ENCODE data around the gene NRXN3.
A peak's percentile ranks its signal among the peaks of the same experiment; 100 is the strongest.
"Not testable (repeated sequence)": the region's sequence is repeated elsewhere in the genome, so short reads cannot be mapped to it uniquely, and the experiment has no call there.

Gene NRXN3

DNA sequence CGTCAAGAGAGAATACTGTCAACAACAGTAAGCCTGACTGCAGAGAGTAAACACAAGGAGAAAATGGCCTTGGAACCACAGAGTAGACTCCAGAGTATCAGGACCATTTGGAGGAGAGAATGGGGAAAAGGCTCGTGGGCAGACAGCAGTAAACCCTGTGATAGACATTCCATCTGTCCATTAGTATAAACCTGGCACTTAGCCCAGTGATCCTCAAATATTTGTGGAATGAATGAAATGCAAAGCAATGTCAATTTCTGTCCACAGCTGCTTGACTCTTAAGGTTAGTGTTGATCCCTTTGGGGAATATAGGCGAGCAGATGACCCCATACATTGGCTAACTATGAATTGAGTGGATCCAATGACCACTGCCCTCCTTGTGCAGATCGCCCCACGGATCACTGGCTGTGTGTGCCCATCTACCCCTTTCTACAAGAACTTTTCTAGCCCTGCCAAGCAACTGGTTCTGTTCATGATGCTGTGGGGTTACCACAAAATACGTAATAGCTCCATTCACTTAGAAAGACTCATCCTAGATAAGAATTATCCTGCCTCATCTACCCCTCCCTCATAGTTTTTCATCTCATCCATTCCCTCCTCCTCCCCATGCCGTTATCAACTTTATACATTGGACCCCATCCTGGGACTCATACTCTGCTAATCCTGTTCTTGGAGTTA lies 846.8 kb downstream of the NRXN3 start:
- DNase-seq (ENCODE audit: low read depth), result peak; percentile 49

DNA sequence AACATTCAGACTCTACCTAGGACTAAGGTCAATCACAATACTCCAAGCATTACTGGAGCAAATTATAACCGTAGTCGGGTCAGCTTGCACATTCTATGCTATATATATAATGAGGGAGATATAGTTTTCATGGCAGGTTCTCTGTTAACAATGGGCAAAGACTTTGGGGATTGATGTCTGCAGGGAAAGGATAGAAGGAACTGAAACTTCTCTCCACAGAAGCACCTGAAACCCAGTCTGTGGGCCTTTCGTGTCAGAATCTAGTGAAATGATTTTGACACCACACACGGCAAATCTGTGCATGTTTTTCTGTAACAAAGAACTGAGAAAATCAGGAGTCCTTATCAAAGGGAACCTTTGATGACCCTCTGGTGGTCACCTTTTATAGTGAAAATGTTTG lies 847.4 kb downstream of the NRXN3 start:
- no peak for DNase-seq (ENCODE audit: low read depth)

DNA sequence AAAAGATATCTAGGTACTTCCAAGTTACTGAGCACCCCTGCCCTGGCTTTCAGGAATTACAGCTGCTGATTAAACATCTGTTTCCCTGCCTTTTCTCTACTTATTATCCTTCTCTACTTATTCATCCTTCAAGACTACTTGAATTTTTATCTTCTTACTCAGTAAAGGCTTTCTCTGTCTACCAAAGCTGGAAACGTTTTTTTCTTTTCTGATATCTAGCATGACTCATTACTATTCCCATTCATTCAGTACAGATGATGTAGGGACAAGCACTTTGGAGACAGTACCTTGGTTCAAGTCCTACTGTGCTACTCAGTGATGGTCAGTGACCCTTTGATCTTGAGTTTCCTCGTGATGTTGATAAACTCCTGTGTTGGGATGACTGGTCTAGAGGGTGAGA lies 848.7 kb downstream of the NRXN3 start:
- DNase-seq (ENCODE audit: low read depth), result no peak

- not testable (repeated sequence) for DNase-seq (ENCODE audit: low read depth)
These were observed 849.7 kb downstream of the NRXN3 start for GRCh38 chr14:79019898-79020297.

GRCh38 chr14:79021766-79022165 lies 851.6 kb downstream of the NRXN3 start:
- no peak for DNase-seq (ENCODE audit: low read depth)

- DNase-seq (ENCODE audit: low read depth), result no peak
These were observed 857.0 kb downstream of the NRXN3 start for GRCh38 chr14:79027138-79027537.

GRCh38 chr14:79028281-79028680 lies 858.1 kb downstream of the NRXN3 start:
- no peak for DNase-seq (ENCODE audit: low read depth)

DNA sequence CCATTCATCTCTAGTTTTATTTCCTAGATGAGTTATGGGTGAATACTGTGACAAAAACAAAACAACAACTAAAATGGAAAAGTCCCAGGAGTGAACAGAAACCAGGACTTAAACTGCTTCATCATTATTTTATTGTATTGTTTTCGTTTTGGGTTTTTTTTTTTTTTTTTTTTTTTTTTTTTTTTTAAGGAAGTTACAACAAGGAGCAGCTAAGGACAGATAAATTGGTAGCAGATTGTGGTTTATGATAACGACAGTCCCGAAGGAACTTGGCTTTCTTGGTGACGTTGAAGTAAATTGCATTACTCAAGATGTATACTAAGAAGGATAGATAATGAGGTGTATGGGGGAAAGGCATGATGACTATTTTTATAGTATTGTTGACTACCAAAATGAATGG lies 866.3 kb downstream of the NRXN3 start:
- no peak for DNase-seq (ENCODE audit: low read depth)

DNA sequence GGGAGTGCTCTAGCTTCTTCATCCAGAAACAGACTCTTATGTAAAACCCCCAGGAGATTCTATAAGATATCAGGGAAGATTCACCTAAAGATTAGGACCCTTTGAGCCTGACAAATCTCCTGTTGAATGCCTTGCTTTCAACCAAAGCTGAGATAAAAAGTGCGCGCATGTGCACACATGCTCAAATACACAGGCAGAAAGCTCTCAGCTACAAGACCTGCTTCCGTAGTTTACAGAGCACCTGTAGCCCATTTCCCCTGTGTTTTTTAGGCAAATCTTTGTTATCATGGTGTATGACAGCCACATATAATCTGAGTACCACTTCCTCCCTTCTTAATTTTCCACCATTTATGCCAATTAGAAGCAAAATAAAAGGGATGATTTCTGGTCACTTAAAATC lies 866.9 kb downstream of the NRXN3 start:
- DNase-seq (ENCODE audit: low read depth), result no peak

DNA sequence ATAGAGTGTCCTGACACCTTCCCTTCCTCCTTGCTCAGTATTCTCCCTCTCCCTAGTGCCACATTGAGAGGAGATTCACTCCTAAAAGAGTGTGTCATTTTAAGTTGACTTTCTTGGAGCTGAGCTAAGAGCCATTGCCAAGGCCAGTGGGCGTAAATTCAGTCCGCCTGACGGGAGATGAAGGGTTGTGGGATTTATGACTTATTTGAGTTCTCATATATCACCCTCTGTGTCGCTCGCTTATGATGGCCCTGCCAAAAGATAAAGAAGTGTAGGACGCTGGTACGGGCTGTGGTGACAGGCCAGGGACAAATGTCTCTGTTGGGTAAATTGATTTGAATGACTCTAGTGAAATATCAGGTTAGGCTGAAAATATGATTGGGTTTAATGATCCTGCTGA lies 867.4 kb downstream of the NRXN3 start:
- no peak for DNase-seq (ENCODE audit: low read depth)

DNA sequence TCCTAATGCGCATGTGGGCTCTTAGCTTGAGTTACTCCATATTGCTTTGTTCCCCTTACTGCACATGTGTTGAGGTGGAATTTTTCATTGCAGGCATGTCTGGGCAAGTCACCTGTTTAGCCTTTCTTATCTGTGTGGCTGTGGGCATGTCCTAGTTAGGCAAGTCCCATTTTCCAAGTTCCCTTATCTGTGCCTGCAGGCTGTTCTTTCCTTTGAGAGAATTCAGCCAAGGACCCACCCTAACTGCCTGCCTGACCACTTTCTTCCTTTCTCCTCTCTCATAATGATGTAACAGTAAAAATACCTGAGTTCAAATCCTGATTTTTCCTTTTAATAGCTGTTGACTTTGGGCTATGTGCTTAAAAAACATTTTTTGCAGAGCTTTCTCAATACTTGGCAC lies 870.6 kb downstream of the NRXN3 start:
- DNase-seq (ENCODE audit: low read depth), result no peak

DNA sequence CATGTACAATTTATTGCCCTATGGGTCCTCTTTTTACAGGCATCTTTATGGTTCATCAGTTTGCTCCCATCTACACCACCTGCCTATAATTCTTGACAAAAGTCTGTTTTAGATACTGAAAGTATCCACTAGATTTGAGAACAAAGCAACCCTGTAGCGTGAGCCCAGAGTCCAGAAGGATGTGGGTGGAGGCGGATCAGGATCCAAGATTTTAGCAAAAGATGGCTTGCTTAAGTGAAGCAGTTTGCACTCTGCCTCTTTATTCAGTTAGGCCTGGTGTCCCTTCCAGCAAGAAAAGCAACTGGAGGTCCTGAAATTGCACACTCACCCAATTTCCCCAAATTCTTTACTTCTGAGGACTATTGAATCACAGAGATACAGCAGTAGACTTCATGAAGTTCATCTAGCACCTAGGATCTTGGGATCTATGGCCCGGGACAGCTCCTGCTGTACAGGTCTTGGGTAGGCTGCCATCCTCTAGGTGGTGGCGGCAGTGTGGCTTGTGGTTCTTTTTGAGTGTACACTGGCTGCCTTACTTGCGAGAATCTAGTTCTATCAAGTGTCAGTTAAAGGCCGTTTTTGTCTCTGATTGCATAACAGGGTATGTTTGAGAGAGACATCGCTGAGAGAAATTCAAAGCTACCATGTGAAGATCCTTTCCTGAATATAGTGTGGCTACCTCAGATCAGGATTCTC lies 873.2 kb downstream of the NRXN3 start:
- no peak for DNase-seq (ENCODE audit: low read depth)

DNA sequence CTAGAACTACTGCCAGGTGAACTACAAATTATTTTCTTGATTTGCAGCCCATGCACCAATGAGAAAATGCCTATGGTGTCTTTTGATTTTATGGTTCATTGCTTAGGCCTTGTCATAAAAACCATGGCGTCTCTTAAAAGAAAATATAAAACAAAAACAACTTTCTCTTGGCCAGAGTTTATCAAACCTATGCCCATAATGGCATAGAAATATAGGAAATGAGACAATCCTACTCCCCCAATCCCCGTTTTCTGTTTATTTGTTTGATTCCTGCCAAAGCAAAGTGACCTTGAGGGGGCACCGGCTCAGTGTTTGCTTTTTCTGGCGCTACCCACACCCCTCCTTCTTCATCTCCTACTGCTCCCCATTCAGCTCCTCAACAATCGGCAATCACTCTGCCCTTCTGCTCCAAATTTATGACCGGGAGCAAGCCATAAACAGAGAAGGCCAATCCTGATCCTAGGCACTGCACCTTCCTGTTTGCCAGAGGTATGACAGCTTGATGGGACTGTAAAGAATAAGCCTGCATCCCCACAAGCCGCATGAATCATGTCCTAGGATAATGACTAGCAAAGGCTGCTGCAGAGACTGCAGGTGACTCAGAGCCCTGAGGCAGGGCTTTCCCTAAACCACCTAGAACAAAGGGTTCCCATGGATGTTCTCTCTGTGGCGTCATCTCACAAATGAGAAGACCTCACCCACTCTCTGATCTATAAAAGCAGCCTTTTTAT lies 874.9 kb downstream of the NRXN3 start:
- DNase-seq (ENCODE audit: low read depth), result peak; percentile 19

GRCh38 chr14:79050787-79051727 lies 880.9 kb downstream of the NRXN3 start:
- no peak for DNase-seq (ENCODE audit: low read depth)

- DNase-seq (ENCODE audit: low read depth), result no peak
These were observed 881.6 kb downstream of the NRXN3 start for GRCh38 chr14:79051742-79052141.

DNA sequence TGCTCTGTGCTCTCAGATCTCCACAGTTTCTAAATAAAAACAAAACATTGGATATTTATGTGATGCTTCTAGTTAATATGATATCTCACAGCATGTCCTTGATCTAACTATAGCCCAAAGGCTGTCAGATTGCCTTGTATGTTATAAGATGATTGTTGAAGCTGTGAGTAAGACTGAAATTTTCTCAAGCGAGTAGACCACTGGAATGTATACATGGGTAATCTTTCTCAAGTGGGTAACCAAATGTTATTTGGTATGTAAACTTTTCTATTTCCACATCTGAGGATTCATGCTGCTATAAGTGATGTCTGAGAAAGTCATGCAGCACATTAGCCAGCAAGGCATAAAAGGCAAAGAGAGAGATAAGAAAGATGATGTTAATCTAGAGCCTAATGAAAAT lies 886.7 kb downstream of the NRXN3 start:
- DNase-seq (ENCODE audit: low read depth), result no peak

DNA sequence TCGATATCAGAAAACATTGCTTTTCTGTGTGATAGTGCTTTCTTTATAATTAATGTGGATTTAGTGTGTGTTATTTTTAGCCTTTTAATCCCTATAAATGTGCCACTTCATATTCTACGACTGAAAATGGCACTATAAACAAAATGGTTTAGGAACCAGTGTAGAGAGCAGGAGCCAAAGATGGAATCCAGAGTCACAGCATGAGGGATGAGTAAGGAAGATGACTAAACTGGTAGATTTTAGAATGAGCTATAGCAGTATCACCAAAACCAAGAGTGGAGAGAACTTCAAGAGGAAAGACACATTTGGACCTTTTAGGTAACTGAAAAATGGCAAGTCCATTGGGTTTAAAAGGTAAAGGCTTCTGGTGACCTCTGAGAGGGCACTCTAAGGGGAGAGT lies 887.2 kb downstream of the NRXN3 start:
- DNase-seq (ENCODE audit: low read depth), result no peak

DNA sequence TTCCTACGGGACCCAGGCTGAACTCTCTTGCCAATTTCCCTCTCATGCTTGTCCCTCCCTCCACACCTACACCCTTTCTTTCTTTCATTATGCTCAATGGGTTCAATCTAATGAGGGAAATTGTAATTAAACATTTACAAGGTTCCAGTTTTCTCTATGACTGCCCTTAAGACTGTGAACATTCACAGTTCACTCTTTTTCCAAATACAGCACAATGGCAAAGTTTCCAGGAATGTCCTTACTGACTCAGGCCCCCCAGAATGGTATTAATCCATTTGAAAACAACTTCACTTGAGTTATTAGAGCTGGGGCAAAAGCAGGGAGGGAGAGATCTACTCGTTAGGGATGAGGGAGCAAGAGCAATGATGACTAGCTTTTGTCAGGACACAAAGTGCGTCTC lies 892.1 kb downstream of the NRXN3 start:
- no peak for DNase-seq (ENCODE audit: low read depth)

GRCh38 chr14:79064214-79064613 lies 894.0 kb downstream of the NRXN3 start:
- DNase-seq (ENCODE audit: low read depth), result no peak

- no peak for DNase-seq (ENCODE audit: low read depth)
These were observed 904.3 kb downstream of the NRXN3 start for GRCh38 chr14:79074510-79074909.

- DNase-seq (ENCODE audit: low read depth), result no peak
These were observed 906.3 kb downstream of the NRXN3 start for GRCh38 chr14:79076428-79076827.

GRCh38 chr14:79077096-79077495 lies 906.9 kb downstream of the NRXN3 start:
- no peak for DNase-seq (ENCODE audit: low read depth)

Measured in GM04503 (cell line).